PC-3 (cell line): ENCODE data around the gene PTP4A1. TPM values are rescaled to one million over a fixed set of nuclear protein-coding genes. Genes with fewer than 3 reads are reported as not detected.

Experiments used
- ATAC-seq: fragments of 200-7000 bp; cut with Tn5 transposase; 2 replicates; pipeline ENCODE4 v1.9.1; 2020; ENCODE audit warnings: mild to moderate bottlenecking, moderate library complexity
- BruUV-seq: library from RNA; stranded (reverse); fragments of 400-500 nt; replicated peaks from 2 replicates; lab custom pipeline; 2021; lab: Mats Ljungman, UMichigan
- CTCF ChIA-PET: fragments of 300-600 bp; sonication (Branson Sonifier 250); formaldehyde crosslinking; loops from one replicate; lab custom pipeline; 2022; ENCODE audit warnings: antibody characterized with exemption; lab: Charles Lee
- POLR2A ChIA-PET: fragments of 300-600 bp; sonication (Branson Sonifier 250); formaldehyde crosslinking; loops from one replicate; lab custom pipeline; 2022; ENCODE audit warnings: antibody characterized with exemption; ENCODE audit not compliant: unreplicated experiment; lab: Charles Lee
- DNase-seq: peaks from one replicate; pipeline ENCODE4 v3.0.0-alpha.2; 2015
- H2AFZ ChIP-seq: fragments of 300-600 bp; sonication (generic); 2 replicates; pipeline ENCODE4 v1.6.0; 2016; ENCODE audit warnings: antibody characterized with exemption, low read length
- H3F3A ChIP-seq: fragments of 300-600 bp; sonication (generic); one replicate; pipeline ENCODE4 v1.6.0; 2017; ENCODE audit warnings: antibody characterized with exemption, low read length, control low read depth, mild to moderate bottlenecking; ENCODE audit not compliant: unreplicated experiment
- H3K27ac ChIP-seq: fragments of 300-600 bp; sonication (generic); 2 replicates; pipeline ENCODE4 v1.5.1; 2016; ENCODE audit warnings: mild to moderate bottlenecking, low read length
- H3K27me3 ChIP-seq: fragments of 300-600 bp; sonication (generic); 2 replicates; pipeline ENCODE4 v1.6.1; 2016; ENCODE audit warnings: low read length, mixed read lengths
- H3K36me3 ChIP-seq: fragments of 300-600 bp; sonication (generic); 2 replicates; pipeline ENCODE4 v1.6.1; 2016; ENCODE audit warnings: low read depth, mixed run types, low read length, mixed read lengths
- H3K4me1 ChIP-seq: fragments of 300-600 bp; sonication (generic); 2 replicates; pipeline ENCODE4 v1.5.1; 2016; ENCODE audit warnings: low read length; ENCODE audit not compliant: insufficient read depth
- H3K4me2 ChIP-seq: fragments of 300-600 bp; sonication (generic); 2 replicates; pipeline ENCODE4 v1.6.0; 2016; ENCODE audit warnings: low read length
- H3K4me3 ChIP-seq: fragments of 300-600 bp; sonication (generic); 2 replicates; pipeline ENCODE4 v1.5.1; 2016; ENCODE audit warnings: mild to moderate bottlenecking, low read length, mixed read lengths
- H3K79me2 ChIP-seq: fragments of 300-600 bp; sonication (generic); 2 replicates; pipeline ENCODE4 v1.6.1; 2017; ENCODE audit warnings: low read length, mixed read lengths
- H3K9ac ChIP-seq: fragments of 300-600 bp; sonication (generic); 2 replicates; pipeline ENCODE4 v1.6.0; 2016; ENCODE audit warnings: mild to moderate bottlenecking, low read length
- H3K9me2 ChIP-seq: fragments of 300-600 bp; sonication (generic); replicated peaks from 2 replicates; pipeline ENCODE4 v1.6.1; 2016; ENCODE audit warnings: mixed run types, low read length, mixed read lengths
- H3K9me3 ChIP-seq: fragments of 300-600 bp; sonication (generic); 2 replicates; pipeline ENCODE4 v1.6.1; 2016; ENCODE audit warnings: low read length, mixed read lengths
- H4K20me1 ChIP-seq: fragments of 300-600 bp; sonication (generic); 2 replicates; pipeline ENCODE4 v1.6.1; 2016; ENCODE audit warnings: low read length, mixed read lengths
- CTCF ChIP-seq: fragments of 300-600 bp; sonication (generic); conservative IDR thresholded peaks from 2 replicates; pipeline ENCODE4 v1.5.1; 2017; ENCODE audit warnings: antibody characterized with exemption, low read depth, mild to moderate bottlenecking, low read length
- EZH2 ChIP-seq: fragments of 300-600 bp; sonication (generic); IDR thresholded peaks from one replicate; pipeline ENCODE4 v1.6.1; 2017; ENCODE audit warnings: antibody characterized with exemption, mild to moderate bottlenecking, low read length; ENCODE audit not compliant: unreplicated experiment
- EZH2phosphoT487 ChIP-seq: fragments of 300-600 bp; sonication (generic); IDR thresholded peaks from 2 replicates; pipeline ENCODE4 v1.6.1; 2018; ENCODE audit warnings: mild to moderate bottlenecking, antibody characterized with exemption, low read length, borderline replicate concordance
- intact Hi-C: fragments of 100-400 bp; cut with micrococcal nuclease; formaldehyde crosslinking; loops from 2 replicates; pipeline ENCODE4 v1.9.0; 2023
- total RNA-seq: library from RNA; depleted of rRNA; stranded (reverse); fragments of >200 nt; gene quantifications from 2 replicates; pipeline ENCODE4 v1.2.3, GENCODE V29; 2014

The PTP4A1 gene
- total RNA-seq, 1 experiment from 2014 or later = 29.9 TPM

DNA sequence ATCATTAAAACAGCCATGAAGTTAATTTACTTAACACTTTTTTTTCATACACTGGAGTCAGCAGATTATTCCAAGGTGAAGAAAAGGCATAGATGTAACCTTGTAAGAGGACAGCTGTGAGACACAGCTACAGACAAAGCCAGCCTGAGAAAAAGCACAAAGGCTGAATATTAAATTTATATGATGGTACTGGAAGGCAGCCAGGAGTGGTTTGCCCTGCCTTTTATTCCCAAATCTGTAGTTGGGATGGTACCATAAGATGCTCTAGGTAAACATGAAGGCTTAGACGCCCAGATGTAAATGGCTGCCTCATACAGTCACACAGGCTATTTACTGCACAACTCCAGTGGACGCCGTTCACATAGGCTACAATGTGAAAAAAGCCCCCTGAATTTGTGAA, 42.1 kb upstream of the PTP4A1 start:
- Histone ChIP-seq H3F3A (no peaks in the 10 kb centered on the region), H4K20me1 (no peaks in the 10 kb centered on the region), H3K9ac (peak overlapping the region; percentile 34; the same call in 1 of the 2 replicates), H3K79me2 (no peaks in the 10 kb centered on the region), H2AFZ (no peak overlapping the region), H3K27me3 (no peaks in the 10 kb centered on the region), H3K4me3 (no peak overlapping the region), H3K4me1 (peaks cover 28% of the 10 kb centered on the region), H3K9me2 (no peaks in the 10 kb centered on the region), H3K4me2 (peak overlapping the region; percentile 76), H3K9me3 (no peaks in the 10 kb centered on the region), H3K36me3 (no peaks in the 10 kb centered on the region), H3K27ac (peak overlapping the region; percentile 58)
- TF ChIP-seq CTCF (no peak), EZH2 (no peak), EZH2phosphoT487 (no peak)
- BruUV-seq = no TSS peak
- no peak for ATAC-seq
- DNase-seq = peak; percentile 9
- intact Hi-C loops = no loop called here
- POLR2A ChIA-PET = no interaction called here
- CTCF ChIA-PET = no interaction called here

DNA sequence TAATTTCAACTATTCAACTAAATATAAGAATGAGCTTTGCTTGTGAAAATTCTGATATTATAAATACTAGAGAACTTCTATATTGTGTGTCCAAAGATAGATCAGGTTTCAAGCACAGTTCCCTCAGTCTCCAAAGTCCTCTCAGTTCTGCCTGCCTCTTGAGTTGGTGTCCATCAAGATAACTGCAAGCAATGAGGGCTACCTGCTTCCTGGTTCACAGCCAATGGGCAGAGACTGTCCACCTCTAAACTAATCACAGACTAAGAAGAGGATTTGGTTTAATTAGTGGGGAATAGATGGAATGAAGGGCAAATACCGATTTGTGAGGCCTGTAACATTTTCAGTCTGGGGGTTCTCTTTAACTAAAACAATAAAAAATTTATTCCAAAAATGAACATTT, 41.3 kb upstream of the PTP4A1 start:
- no peak overlapping the region for H2AFZ ChIP-seq
- peaks cover 28% of the 10 kb centered on the region for H3K4me1 ChIP-seq
- BruUV-seq = no TSS peak
- no peak for TF ChIP-seq EZH2
- no peak for TF ChIP-seq EZH2phosphoT487
- TF ChIP-seq CTCF = no peak
- H4K20me1 ChIP-seq = no peaks in the 10 kb centered on the region
- CTCF ChIA-PET = no interaction called here
- H3K27ac ChIP-seq = no peak overlapping the region
- no peak overlapping the region for H3K9ac ChIP-seq
- no peaks in the 10 kb centered on the region for H3K36me3 ChIP-seq
- POLR2A ChIA-PET = no interaction called here
- no peak overlapping the region for H3K4me2 ChIP-seq
- H3K4me3 ChIP-seq = no peak overlapping the region
- no peaks in the 10 kb centered on the region for H3F3A ChIP-seq
- ATAC-seq = no peak
- no peaks in the 10 kb centered on the region for H3K9me3 ChIP-seq
- intact Hi-C loops = no loop called here
- H3K9me2 ChIP-seq = no peaks in the 10 kb centered on the region
- no peaks in the 10 kb centered on the region for H3K27me3 ChIP-seq
- DNase-seq = no peak
- H3K79me2 ChIP-seq = no peaks in the 10 kb centered on the region

DNA sequence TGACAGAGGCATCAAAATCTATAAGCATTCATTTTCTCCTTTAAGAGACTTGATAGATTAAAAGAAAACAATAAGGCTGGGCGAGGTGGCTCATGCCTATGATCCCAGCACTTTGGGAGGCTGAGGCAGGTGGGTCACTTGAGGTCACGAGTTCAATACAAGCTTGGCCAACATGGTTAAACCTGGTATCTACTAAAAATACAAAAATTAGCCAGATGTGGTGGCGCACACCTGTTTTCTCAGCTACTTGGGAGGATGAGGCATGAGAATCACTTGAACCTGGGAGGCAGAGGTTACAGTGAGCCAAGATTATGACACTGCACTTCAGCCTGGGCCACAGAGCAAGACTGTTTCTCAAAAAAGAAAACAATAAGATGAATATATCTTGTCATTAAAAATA, 39.3 kb upstream of the PTP4A1 start:
- Histone ChIP-seq H3K79me2 (no peaks in the 10 kb centered on the region), H3K27ac (no peak overlapping the region)
- no peak for ATAC-seq

More for the DNA sequence above, 39.3 kb upstream of the PTP4A1 start:
- POLR2A ChIA-PET = no interaction called here
- Histone ChIP-seq H3K27me3 (no peaks in the 10 kb centered on the region), H2AFZ (no peak overlapping the region), H3K4me3 (no peak overlapping the region), H4K20me1 (no peaks in the 10 kb centered on the region), H3K36me3 (no peaks in the 10 kb centered on the region), H3F3A (no peaks in the 10 kb centered on the region), H3K4me1 (peaks cover 19% of the 10 kb centered on the region), H3K4me2 (no peak overlapping the region), H3K9me3 (no peaks in the 10 kb centered on the region), H3K9ac (no peak overlapping the region), H3K9me2 (no peaks in the 10 kb centered on the region)
- TF ChIP-seq EZH2 = no peak
- no peak for TF ChIP-seq EZH2phosphoT487
- no peak for TF ChIP-seq CTCF
- CTCF ChIA-PET = no interaction called here
- no TSS peak for BruUV-seq
- intact Hi-C loops = no loop called here
- DNase-seq = no peak
